Measurements from ENCODE around the gene FCGBP.
"Not testable (repeated sequence)": the region's sequence is repeated elsewhere in the genome, so short reads cannot be mapped to it uniquely, and the experiment has no call there.

FCGBP gene

DNA sequence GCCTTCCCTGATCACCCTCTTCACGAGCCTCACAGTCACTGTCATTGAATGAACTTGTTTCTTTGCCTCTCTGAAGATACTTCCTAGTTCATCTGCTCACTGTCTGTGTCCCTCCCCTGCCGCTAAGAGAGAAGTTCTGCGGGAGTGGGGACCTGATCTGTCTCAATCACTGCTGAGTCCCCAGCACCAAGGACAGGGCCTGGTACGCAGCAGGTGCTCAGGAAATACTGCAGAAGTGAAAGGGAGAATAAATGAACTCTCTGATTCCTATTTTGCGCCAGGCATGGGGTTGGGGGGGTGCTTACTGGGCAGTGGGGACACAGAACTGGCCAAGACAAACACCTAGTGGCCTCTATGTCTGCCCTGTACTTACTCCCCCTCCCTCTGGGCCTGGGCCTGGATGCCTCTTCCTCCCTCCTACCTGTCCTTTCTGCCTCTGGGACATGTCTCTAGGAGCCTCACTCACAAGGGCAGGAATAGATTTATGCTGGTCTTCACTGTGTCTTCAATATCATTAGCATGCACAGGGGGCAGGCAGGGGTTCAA is 17.5 kb downstream of the FCGBP start:
- no peak for FAIRE-seq

GRCh38 chr19:39916236-39916635 is 18.2 kb downstream of the FCGBP start:
- FAIRE-seq, result no peak

- FAIRE-seq, result no peak
Observed at GRCh38 chr19:39915848-39916215, 18.6 kb downstream of the FCGBP start.

- no peak for FAIRE-seq
Observed at GRCh38 chr19:39915101-39915847, 19.2 kb downstream of the FCGBP start.

DNA sequence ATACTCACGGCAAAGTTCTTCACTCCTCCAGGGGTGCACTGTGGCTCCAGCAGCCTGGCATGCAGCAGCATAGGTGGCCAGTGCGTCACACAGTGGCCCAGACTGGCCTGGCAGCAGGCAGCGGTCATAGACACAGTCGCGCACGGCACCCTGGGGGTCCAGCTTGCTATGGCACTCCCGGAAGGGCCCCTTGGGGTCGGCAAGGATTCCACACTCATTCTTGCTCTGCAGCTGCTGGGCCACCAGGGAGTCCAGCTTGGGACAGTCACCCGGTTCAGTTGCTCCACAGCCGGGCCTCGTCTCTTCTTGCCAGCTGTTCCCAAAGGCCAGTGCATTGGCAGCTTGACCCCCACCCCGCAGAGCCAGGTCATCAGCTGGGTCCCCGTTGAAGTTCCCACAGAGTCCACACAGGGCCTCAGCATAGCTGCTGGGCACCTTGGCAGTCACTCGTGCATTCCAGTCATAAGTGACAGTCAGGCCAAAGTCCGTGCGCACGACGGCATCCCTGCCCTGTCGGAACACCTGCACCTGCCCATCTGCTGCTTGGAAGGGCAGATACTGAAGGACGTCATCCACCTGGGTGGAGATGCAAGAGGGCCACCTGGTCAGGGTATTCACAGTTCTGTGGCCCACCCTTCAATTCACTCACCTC is 20.6 kb downstream of the FCGBP start:
- FAIRE-seq, result no peak

DNA sequence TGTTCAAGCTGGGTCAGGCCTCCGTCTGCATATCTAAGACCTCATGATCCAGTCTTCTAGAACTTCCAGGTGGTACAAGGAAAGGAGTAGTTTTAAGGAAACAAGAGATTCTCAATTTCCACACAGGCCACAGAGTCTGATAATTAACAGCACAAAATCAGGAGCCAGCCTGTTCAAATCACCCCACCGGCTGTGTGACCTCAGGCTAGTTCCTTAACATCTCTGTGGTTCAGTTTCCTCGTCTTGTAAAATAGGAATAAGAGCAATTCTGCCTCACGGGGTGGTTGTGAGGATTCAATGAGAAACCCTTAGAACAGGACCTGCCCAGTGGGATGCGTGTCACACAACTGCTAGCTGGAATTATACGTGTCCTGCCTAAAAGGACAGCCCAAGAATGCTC is 25.6 kb downstream of the FCGBP start:
- no peak for FAIRE-seq

GRCh38 chr19:39906820-39907611 is 27.4 kb downstream of the FCGBP start:
- no peak for FAIRE-seq

DNA sequence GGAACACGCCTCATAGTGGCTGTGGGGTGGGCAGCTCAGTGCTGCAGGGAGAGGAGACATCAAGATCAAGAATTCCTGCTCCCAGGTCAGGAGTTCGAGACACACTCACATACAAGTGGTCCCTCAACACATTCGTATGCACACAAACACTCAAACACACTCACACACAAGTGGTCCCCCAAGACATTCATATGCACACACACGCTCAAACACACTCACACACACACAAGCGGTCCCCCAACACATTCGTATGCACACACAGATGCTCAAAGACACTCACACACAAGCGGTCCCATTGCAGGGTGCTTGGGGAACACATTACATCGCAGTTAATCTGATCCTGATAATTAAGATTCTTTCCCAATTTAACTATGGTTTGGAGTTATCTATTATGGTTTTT is 28.2 kb downstream of the FCGBP start:
- FAIRE-seq, result no peak

- FAIRE-seq, result not testable (repeated sequence)
Observed at GRCh38 chr19:39903486-39904091, 30.8 kb downstream of the FCGBP start.

DNA sequence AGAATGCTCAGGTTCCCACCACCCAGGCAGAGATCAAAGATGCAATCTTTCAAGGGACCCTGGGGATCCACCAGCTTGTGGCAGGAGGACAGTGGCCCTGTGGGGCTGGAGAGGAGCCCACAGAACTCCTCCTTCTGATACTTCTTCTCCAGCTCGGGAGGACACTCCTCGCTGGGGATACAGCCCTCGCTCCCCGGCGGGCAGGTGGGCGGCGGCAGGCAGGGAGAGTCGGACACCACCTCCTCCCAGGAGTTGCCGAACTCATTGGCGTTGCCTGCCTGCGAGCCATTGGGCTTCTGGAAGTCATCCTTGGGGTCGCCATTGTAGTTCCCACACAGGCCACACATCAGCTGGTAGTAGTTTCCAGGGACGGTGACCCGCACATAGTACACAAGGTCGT is 32.1 kb downstream of the FCGBP start:
- not testable (repeated sequence) for FAIRE-seq

GRCh38 chr19:39901681-39902080 is 32.8 kb downstream of the FCGBP start:
- not testable (repeated sequence) for FAIRE-seq

- not testable (repeated sequence) for FAIRE-seq
Observed at GRCh38 chr19:39898858-39899257, 35.6 kb downstream of the FCGBP start.

GRCh38 chr19:39897511-39898245 is 36.8 kb downstream of the FCGBP start:
- not testable (repeated sequence) for FAIRE-seq

- FAIRE-seq, result not testable (repeated sequence)
Observed at GRCh38 chr19:39895096-39895495, 39.3 kb downstream of the FCGBP start.

DNA sequence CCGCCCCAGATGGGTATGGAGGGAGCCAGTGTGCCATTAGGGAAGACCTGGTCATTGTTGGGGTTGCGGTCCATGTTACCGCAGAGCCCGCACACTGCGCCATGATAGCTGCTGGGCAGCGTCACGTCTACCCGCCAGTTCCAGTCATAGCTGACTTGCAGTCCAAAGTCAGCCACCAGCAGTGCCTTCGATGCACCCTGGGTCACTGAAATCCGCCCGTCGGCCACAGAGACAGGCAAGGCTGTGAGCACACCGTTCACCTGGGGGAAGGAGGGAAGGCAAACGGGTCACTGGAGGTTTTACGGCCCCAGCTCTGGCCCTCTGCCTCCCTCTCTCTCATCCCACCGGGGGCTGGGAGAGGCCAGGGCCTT is 40.2 kb downstream of the FCGBP start:
- not testable (repeated sequence) for FAIRE-seq

GRCh38 chr19:39893366-39894235 is 40.8 kb downstream of the FCGBP start:
- FAIRE-seq, result not testable (repeated sequence)

GRCh38 chr19:39892506-39892902 is 41.9 kb downstream of the FCGBP start:
- not testable (repeated sequence) for FAIRE-seq

- FAIRE-seq, result not testable (repeated sequence)
Observed at GRCh38 chr19:39891660-39892505, 42.6 kb downstream of the FCGBP start.

GRCh38 chr19:39890755-39891551 is 43.5 kb downstream of the FCGBP start:
- FAIRE-seq, result no peak
